WTC11 (cell line): ENCODE results near the gene TNFAIP2. TPM values are rescaled to one million over a fixed set of nuclear protein-coding genes. Genes with fewer than 3 reads are reported as not detected.

Source experiments
- ATAC-seq: fragments of 200-7000 bp; cut with Tn5 transposase; 2 replicates; pipeline ENCODE4 v1.10.0; 2021; ENCODE audit warnings: mild to moderate bottlenecking, moderate library complexity
- CTCF ChIA-PET: fragments of 300-600 bp; sonication (Branson Sonifier 250); formaldehyde crosslinking; loops from one replicate; lab custom pipeline; 2021; ENCODE audit warnings: antibody characterized with exemption; lab: Charles Lee
- POLR2A ChIA-PET: fragments of 350-600 bp; sonication (Branson Sonifier 250); formaldehyde crosslinking; loops from one replicate; lab custom pipeline; 2021; ENCODE audit warnings: antibody characterized with exemption; lab: Charles Lee
- DNase-seq: peaks from one replicate; pipeline ENCODE4 v3.0.0; 2021; ENCODE audit warnings: low spot score
- H3K27ac Mint-ChIP-seq: 2 replicates; pipeline ENCODE4 v1.8.0; 2021; ENCODE audit warnings: mixed read lengths
- H3K27me3 Mint-ChIP-seq: 2 replicates; pipeline ENCODE4 v1.8.0; 2021; ENCODE audit warnings: low read depth, mild to moderate bottlenecking, moderate library complexity, mixed read lengths
- H3K36me3 Mint-ChIP-seq: 2 replicates; pipeline ENCODE4 v1.8.0; 2021; ENCODE audit warnings: mixed read lengths
- H3K4me1 Mint-ChIP-seq: 2 replicates; pipeline ENCODE4 v1.8.0; 2022; ENCODE audit warnings: mixed read lengths
- H3K4me3 Mint-ChIP-seq: 2 replicates; pipeline ENCODE4 v1.8.0; 2021; ENCODE audit warnings: mild to moderate bottlenecking, moderate library complexity, mixed read lengths
- H3K9me3 Mint-ChIP-seq: 2 replicates; pipeline ENCODE4 v1.8.0; 2021; ENCODE audit warnings: mixed read lengths
- CBFB ChIP-seq: sonication (generic); formaldehyde crosslinking; IDR thresholded peaks from 2 replicates; pipeline ENCODE4 v1.8.1; 2022; ENCODE audit warnings: mild to moderate bottlenecking, low read depth, missing genetic modification reagents
- ESRRA ChIP-seq: sonication (generic); formaldehyde crosslinking; IDR thresholded peaks from 2 replicates; pipeline ENCODE4 v1.8.1; 2022; ENCODE audit warnings: mild to moderate bottlenecking, missing genetic modification reagents, borderline replicate concordance
- GABPB1 ChIP-seq: sonication (generic); formaldehyde crosslinking; IDR thresholded peaks from 2 replicates; pipeline ENCODE4 v1.8.1; 2023; ENCODE audit warnings: mild to moderate bottlenecking, missing genetic modification reagents
- GTF2I ChIP-seq: fragments of 250-450 bp; sonication (Bioruptor Pico); conservative IDR thresholded peaks from 2 replicates; pipeline ENCODE4 v1.4.0; 2021; ENCODE audit warnings: mild to moderate bottlenecking
- NFYB ChIP-seq: sonication (generic); formaldehyde crosslinking; conservative IDR thresholded peaks from 2 replicates; pipeline ENCODE4 v1.8.0; 2022; ENCODE audit warnings: low read depth, missing genetic modification reagents
- NR2C2 ChIP-seq: sonication (generic); formaldehyde crosslinking; IDR thresholded peaks from 2 replicates; pipeline ENCODE4 v1.8.0; 2022; ENCODE audit warnings: mild to moderate bottlenecking, missing genetic modification reagents
- PRRX2 ChIP-seq: fragments of 250-450 bp; sonication (Bioruptor Pico); IDR thresholded peaks from 2 replicates; pipeline ENCODE4 v1.8.0; 2021; ENCODE audit warnings: mild to moderate bottlenecking
- RORB ChIP-seq: fragments of 250-450 bp; sonication (Bioruptor Pico); IDR thresholded peaks from 2 replicates; pipeline ENCODE4 v1.9.0; 2021; ENCODE audit warnings: mild to moderate bottlenecking
- SMAD4 ChIP-seq: sonication (generic); formaldehyde crosslinking; IDR thresholded peaks from 2 replicates; pipeline ENCODE4 v1.8.0; 2022; ENCODE audit warnings: mild to moderate bottlenecking, missing genetic modification reagents
- ZNF232 ChIP-seq: sonication (generic); formaldehyde crosslinking; IDR thresholded peaks from 2 replicates; pipeline ENCODE4 v1.8.0; 2022; ENCODE audit warnings: mild to moderate bottlenecking, missing genetic modification reagents
- ZNF396 ChIP-seq: fragments of 250-450 bp; sonication (Bioruptor Pico); IDR thresholded peaks from 2 replicates; pipeline ENCODE4 v1.8.0; 2021; ENCODE audit warnings: mild to moderate bottlenecking, moderate library complexity, borderline replicate concordance
- ZNF423 ChIP-seq: fragments of 250-450 bp; sonication (Bioruptor Pico); IDR thresholded peaks from 2 replicates; pipeline ENCODE4 v2.1.2; 2022; ENCODE audit warnings: mild to moderate bottlenecking, moderate library complexity
- total RNA-seq: library from RNA; stranded (reverse); gene quantifications from 3 replicates; pipeline ENCODE4 v1.2.3, GENCODE V29; 2021
- TF ChIP-seq, protein P1 (sequence below): sonication (generic); formaldehyde crosslinking; IDR thresholded peaks from 2 replicates; pipeline ENCODE4 v1.8.0; 2022; ENCODE audit warnings: mild to moderate bottlenecking, missing genetic modification reagents
- TF ChIP-seq, protein P2 (sequence below): fragments of 200-600 bp; IDR thresholded peaks from 2 replicates; pipeline ENCODE4 v1.8.0; 2022; ENCODE audit warnings: antibody characterized with exemption
- TF ChIP-seq, protein P3 (sequence below): sonication (generic); formaldehyde crosslinking; IDR thresholded peaks from 2 replicates; pipeline ENCODE4 v1.8.1; 2023; ENCODE audit warnings: mild to moderate bottlenecking, moderate library complexity, missing genetic modification reagents
- TF ChIP-seq, protein P4 (sequence below): fragments of 250-450 bp; sonication (Bioruptor Pico); IDR thresholded peaks from 2 replicates; pipeline ENCODE4 v1.9.0; 2021; ENCODE audit warnings: mild to moderate bottlenecking

Gene TNFAIP2
- total RNA-seq, 1 experiment from 2014 or later: 24.1 TPM

DNA sequence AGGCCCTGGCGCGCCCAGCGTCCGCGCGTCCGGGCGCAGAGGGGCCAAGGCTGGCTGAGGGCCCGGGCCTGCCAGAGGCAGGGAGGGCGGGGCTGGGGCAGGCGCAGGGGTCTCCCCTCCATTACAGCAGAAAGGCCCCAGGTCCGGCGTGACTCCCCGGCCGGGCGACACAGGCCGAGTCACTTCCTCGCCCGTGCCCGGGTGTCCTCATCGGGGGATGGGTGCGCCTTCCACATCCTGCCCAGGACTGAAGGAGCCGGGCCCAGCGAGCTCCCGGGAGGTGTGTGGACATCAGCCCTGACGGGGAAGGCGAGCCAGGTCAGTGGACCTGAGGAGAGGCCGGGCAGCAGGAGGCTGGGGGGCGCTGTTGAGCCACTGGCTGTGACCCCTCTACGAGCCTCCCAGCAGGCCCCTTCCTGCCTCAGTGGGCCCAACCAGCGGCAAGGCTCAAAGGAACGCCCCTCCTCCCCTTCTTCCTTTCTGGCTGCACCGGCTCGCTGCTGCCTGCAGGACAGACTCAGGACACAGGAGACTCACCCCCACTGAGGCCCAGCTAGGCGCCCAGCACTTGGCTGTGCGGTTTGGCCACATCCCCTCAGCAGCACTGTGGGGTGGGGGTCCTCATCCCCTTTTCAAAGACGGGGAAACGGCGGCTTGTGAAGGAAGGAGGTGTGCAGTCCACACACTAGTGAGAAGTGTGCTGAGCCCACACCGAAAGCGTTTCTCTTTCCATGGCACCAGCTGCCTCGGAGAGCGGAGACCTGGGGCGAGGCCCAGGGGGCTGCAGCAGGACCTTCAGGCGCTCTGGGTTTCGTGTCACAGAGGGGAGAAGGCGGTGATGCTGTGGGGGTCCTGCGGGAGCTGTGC is 606 bp downstream of the TNFAIP2 start:
- Mint-ChIP-seq H3K27ac (no peak overlapping the region), H3K9me3 (no peaks in the 10 kb centered on the region), H3K27me3 (peaks cover 40% of the 10 kb centered on the region), H3K4me3 (peak overlapping the region; percentile 47), H3K36me3 (no peaks in the 10 kb centered on the region), H3K4me1 (peaks cover 21% of the 10 kb centered on the region)
- TF ChIP-seq SMAD4 (CRISPR knock-in tag) (no peak), ZNF423 (CRISPR knock-in tag) (peak; percentile 10; the same call in 1 of the 2 replicates), PRRX2 (no peak), NR2C2 (no peak), GTF2I (CRISPR knock-in tag) (no peak), RORB (CRISPR knock-in tag) (no peak)
- TF ChIP-seq, protein P1, sequence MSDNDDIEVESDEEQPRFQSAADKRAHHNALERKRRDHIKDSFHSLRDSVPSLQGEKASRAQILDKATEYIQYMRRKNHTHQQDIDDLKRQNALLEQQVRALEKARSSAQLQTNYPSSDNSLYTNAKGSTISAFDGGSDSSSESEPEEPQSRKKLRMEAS (CRISPR knock-in tag): 0 out of 2 replicates have a peak, but pooled peaks have one; percentile 19
- TF ChIP-seq, protein P2, sequence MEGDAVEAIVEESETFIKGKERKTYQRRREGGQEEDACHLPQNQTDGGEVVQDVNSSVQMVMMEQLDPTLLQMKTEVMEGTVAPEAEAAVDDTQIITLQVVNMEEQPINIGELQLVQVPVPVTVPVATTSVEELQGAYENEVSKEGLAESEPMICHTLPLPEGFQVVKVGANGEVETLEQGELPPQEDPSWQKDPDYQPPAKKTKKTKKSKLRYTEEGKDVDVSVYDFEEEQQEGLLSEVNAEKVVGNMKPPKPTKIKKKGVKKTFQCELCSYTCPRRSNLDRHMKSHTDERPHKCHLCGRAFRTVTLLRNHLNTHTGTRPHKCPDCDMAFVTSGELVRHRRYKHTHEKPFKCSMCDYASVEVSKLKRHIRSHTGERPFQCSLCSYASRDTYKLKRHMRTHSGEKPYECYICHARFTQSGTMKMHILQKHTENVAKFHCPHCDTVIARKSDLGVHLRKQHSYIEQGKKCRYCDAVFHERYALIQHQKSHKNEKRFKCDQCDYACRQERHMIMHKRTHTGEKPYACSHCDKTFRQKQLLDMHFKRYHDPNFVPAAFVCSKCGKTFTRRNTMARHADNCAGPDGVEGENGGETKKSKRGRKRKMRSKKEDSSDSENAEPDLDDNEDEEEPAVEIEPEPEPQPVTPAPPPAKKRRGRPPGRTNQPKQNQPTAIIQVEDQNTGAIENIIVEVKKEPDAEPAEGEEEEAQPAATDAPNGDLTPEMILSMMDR: 0 out of 2 replicates have a peak, but pooled peaks have one; percentile 24
- TF ChIP-seq, protein P3, sequence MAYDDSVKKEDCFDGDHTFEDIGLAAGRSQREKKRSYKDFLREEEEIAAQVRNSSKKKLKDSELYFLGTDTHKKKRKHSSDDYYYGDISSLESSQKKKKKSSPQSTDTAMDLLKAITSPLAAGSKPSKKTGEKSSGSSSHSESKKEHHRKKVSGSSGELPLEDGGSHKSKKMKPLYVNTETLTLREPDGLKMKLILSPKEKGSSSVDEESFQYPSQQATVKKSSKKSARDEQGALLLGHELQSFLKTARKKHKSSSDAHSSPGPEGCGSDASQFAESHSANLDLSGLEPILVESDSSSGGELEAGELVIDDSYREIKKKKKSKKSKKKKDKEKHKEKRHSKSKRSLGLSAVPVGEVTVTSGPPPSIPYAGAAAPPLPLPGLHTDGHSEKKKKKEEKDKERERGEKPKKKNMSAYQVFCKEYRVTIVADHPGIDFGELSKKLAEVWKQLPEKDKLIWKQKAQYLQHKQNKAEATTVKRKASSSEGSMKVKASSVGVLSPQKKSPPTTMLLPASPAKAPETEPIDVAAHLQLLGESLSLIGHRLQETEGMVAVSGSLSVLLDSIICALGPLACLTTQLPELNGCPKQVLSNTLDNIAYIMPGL (CRISPR knock-in tag): 0 out of 2 replicates have a peak, but pooled peaks have one; percentile 38
- ChIA-PET POLR2A (interaction anchor here (0.5 kb wide), 1 partner anchor 28 kb away, joined by 3 read pairs; no protein-coding TSS in a partner anchor), CTCF (interaction anchor here (0.5 to 12.3 kb wide), 19 partner anchors 11 to 753 kb away, joined by 3 to 199 read pairs (median 4); partner anchors contain the start of gene EIF5)
- ATAC-seq (peak; percentile 6), DNase-seq (peak; percentile 60)

DNA sequence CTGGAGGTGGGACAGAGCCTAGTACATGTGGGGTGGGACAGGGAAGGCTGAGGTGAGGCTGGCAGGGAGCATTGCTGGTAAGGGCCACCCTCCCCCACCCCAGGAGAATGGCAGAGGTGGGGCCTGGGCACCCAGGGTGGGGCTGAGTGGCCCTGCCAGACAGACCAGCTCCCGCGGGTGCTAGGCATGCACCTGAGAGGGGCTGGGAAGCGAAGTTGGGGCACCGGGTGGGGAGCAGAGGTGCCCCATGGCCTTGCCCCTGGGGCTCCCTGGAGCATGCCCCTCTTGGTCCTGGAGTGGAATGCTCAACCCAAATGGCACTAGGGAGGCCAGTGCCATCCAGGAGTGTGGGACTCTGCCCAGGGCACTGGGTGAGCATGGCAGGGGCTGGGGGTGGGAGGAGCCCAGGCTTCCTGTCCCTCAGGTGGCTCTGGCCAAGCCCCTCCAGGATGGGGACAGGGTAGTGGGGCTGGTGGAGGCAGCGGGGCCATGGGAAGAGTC is 1.3 kb downstream of the TNFAIP2 start:
- ChIA-PET POLR2A (no interaction called here), CTCF (interaction anchor here (1.3 to 12.3 kb wide), 5 partner anchors 12 to 25 kb away, joined by 4 to 199 read pairs (median 6); no protein-coding TSS in a partner anchor)
- no peak overlapping the region for H3K4me3 Mint-ChIP-seq
- TF ChIP-seq ZNF396 (CRISPR knock-in tag) (no peak), ZNF232 (CRISPR knock-in tag) (no peak), ESRRA (CRISPR knock-in tag) (no peak), CBFB (no peak), NFYB (no peak), GABPB1 (CRISPR knock-in tag) (no peak)
- TF ChIP-seq, protein P4, sequence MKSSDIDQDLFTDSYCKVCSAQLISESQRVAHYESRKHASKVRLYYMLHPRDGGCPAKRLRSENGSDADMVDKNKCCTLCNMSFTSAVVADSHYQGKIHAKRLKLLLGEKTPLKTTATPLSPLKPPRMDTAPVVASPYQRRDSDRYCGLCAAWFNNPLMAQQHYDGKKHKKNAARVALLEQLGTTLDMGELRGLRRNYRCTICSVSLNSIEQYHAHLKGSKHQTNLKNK: no peak
- H3K36me3 Mint-ChIP-seq: no peaks in the 10 kb centered on the region
- DNase-seq (no peak), ATAC-seq (no peak)
- H3K27me3 Mint-ChIP-seq: peaks cover 40% of the 10 kb centered on the region
- no peak overlapping the region for H3K27ac Mint-ChIP-seq
- peaks cover 21% of the 10 kb centered on the region for H3K4me1 Mint-ChIP-seq
- no peaks in the 10 kb centered on the region for H3K9me3 Mint-ChIP-seq
